NCI-H2107 treated with DMSO at 0.1 percent for 48 hours (cell line): ENCODE data around the gene TBL1X.
"Not testable (repeated sequence)": the region's sequence is repeated elsewhere in the genome, so short reads cannot be mapped to it uniquely, and the experiment has no call there.

Source experiments
- DNase-seq: peaks from one replicate; lab custom pipeline; 2025; ENCODE audit not compliant: unreplicated experiment; lab: John Stamatoyannopoulos, UW

Gene TBL1X

GRCh38 chrX:9464435-9465371 is at the start of gene TBL1X:
TBL1X (plus strand) TSS chrX:9465058; CDS start chrX:9653587, 188,529 bp downstream.
- no peak for DNase-seq

GRCh38 chrX:9416562-9417348 is 48.1 kb upstream of the TBL1X start:
- DNase-seq: no peak

DNA sequence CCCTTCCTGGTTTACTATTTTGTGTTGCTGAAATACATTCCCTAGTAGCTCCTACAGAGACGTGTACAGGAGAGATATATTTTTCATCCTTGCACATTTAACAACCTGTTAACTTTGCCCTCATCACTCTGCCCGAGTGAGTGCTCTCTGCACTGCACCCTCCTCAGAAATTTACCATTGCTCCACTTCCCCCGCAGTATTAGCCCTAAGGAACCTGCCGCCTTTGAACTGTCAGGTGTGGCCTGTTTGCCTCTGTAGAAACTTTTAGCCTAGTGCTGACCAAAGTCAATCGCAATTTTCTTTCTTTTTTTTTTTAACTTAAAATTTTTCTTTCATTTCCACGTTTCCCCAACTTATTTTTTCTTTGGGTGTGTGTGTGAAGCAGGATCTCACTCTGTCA is 46.6 kb upstream of the TBL1X start:
- DNase-seq: no peak

DNA sequence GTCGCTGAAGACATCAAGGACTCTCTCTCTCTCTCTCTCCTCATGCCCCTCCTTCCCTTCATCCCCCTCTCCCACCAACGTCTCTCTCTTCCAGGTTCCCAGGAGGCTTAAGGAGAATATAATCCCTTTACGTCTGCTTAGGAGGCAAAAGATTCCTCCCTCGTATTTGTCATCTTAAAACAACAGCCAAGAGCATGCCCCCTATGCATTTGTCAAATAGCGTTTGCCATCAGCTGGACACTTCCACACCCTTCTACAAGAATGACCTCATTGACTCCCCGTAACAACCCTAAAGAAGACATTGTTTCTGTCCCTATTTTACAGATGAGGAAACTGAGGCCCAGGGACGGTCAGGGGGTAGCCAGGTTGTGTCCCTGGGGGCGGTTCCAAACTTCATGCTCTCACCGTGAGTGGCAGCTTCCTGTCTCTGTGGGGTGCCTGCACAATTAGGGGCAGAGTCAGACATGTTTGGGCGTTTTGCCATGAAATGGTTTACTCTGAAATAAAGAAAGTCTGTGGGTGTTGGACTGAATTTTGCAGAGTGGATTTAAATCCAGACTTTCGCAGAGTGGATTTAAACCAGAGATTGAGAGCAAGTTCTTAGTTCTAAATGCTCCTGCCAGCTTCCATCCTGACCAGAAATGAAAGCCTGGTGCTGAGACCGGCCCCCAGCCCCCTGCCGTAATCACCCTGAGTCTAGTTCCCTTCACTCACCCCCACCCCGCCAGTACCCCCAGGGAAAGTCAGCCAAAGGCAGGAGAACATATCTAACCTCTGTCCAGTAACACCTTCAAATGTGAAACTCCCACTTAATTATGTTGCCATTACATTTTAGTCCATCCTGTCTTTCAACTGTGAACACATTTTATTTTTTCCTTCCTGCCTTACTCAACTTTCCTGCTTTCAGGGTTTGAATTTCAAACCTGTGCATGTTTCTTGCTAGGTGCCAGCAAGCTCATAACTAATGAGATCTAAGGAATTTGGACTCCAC is 44.3 kb upstream of the TBL1X start:
- DNase-seq: no peak

DNA sequence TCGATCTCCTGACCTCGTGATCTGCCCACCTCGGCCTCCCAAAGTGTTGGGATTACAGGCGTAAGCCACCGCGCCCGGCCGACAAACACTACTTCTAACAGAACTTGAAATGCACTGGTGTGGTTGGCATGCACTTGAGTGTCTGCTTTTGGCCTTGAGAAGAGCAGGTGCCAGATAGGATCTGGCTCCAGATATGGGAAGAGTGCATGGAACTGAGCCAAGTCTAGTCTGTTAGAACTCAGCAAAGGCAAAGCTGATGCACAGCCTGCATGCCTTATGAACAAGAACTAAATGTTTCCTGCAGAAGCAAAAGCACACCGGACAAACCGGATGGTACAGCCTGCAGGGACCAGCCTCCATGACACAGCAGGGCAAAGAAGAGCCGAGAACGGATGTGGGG is 35.1 kb upstream of the TBL1X start:
- DNase-seq: peak; percentile 70

DNA sequence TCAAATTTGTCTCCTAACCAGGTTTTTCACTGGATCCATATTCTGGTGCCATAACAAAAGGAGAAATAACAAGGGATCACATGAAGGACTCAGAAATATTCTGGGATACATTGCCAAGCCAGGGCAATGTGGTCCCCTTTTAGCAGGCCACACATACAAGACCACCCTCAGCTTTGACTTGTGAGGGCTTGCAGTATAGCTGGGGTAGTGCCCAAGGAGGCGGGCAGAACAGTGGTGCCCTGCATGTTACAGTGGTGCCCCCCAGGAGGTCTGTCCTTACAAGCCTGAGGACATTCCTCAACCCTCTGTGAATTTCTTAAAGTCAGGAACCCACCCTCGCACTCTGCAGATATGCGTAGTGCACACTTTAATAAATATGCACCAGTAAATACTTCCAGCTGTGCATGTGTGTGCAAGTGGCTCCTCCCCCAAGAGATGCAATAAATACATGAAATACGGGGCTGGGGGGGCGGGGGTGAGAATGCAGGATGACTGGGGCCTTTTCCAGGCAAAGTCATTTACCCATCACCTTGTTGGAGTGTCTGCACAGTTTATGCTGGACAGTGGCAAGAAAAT is 34.4 kb upstream of the TBL1X start:
- no peak for DNase-seq

- DNase-seq: no peak
These were observed 33.6 kb upstream of the TBL1X start for GRCh38 chrX:9431281-9431680.

DNA sequence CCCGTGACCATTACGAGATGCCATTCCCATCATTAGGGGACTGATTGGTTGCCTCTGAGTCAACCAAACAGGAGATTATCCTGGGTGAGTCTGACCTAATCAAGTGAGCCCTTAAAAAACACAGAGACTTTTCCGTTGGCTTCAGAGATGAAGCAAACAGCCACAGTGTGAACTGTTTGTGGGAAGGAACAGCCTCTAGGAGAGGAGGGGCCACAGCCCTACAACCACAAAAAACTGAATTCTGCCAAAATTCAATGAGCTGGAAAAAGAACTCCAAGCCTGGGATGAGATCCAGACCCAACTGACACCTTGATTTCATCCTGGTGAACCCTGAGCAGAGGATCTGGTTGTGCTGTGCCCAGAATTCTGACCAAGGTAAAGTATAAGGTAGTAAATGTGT is 31.3 kb upstream of the TBL1X start:
- no peak for DNase-seq

DNA sequence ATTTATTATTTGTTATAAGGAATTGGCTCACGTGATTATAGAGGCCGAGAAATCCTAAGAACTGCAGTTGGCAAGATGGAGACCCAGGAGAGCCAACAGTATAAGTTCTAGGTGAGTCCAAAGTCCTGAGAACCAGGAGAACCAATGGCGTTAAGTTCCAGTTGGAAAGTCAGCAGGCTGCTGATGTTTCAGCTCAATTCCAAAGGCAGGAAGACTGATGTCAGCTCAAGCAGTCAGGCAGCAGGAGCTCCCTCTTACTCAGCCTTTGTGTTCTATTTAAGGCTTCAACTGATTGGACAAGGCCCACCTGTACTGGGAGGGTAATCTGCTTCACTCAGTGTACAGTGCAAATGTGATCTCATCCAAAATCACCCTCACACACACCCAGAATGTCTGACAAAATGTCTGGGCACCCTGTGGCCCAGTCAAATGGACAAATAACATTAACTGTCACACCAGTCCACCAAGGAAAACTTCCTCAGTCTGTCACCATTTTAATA is 30.8 kb upstream of the TBL1X start:
- no peak for DNase-seq

- not testable (repeated sequence) for DNase-seq
These were observed 29.8 kb upstream of the TBL1X start for GRCh38 chrX:9435086-9435485.

DNA sequence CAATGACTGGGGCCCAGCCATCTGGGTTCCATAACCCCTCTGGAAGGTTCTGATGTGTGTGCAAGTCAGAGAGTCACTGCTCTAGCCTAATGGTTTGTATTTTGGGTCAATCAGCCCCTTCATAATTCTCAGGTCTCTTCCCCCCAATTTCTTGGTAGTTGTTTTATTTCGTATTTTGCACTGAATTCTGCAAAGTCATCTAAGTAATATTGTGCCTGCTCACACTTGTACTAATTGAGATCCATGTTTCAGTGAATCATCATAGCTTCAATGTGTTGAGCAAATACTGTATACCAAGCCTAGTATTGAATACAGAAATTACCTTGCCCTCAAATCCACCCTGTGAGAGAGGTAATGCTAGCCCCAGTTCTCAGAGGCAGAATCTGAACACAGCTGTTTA is 28.0 kb upstream of the TBL1X start:
- no peak for DNase-seq

GRCh38 chrX:9438933-9439494 is 25.8 kb upstream of the TBL1X start:
- no peak for DNase-seq

GRCh38 chrX:9440116-9440844 is 24.6 kb upstream of the TBL1X start:
- DNase-seq: no peak

- DNase-seq: no peak
These were observed 22.8 kb upstream of the TBL1X start for GRCh38 chrX:9442056-9442455.

DNA sequence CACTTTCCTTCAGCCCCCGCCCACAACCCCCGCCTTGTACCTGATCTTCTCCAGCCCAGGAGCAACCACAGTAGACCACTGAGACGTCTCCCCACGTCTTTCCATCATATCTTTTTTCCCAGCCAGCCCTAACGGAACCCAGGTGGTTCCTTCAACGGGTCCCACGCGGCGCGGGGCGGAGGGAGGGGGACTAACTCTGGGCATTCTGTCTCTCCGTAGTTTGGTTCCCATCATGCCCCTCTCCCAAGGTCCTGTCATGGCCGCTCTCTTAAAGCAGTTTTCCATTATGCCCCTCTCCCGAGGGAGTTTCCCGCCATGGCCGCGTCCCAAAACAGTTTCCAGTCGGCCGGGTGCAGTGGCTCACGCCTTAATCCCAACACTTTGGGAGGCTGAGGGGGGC is 21.5 kb upstream of the TBL1X start:
- no peak for DNase-seq

- DNase-seq: no peak
These were observed 17.0 kb upstream of the TBL1X start for GRCh38 chrX:9447906-9448305.

- no peak for DNase-seq
These were observed 8.4 kb upstream of the TBL1X start for GRCh38 chrX:9456250-9457074.

GRCh38 chrX:9458034-9458433 is 6.8 kb upstream of the TBL1X start:
- not testable (repeated sequence) for DNase-seq
